K562 (cell line): ENCODE results near the gene SNX14. TPM values are rescaled to one million over a fixed set of nuclear protein-coding genes. Genes with fewer than 3 reads are reported as not detected.

Experiments
- NFE2L1 ChIP-seq: fragments of 450-650 bp; IDR thresholded peaks from 2 replicates; pipeline ENCODE4 v1.6.1; 2016; ENCODE audit warnings: missing genetic modification characterization, low read depth, mild to moderate bottlenecking, missing compliant biosample characterization, moderate library complexity, borderline replicate concordance
- NR0B1 ChIP-seq: fragments of 450-650 bp; IDR thresholded peaks from one replicate; pipeline ENCODE4 v1.6.1; 2018; ENCODE audit warnings: mild to moderate bottlenecking, moderate library complexity; ENCODE audit not compliant: partially characterized antibody
- ZFX ChIP-seq: sonication (generic); formaldehyde crosslinking; IDR thresholded peaks from 2 replicates; pipeline ENCODE4 v1.8.0; 2022; ENCODE audit warnings: mild to moderate bottlenecking, missing genetic modification reagents, moderate library complexity
- ZNF184 ChIP-seq: sonication (generic); formaldehyde crosslinking; IDR thresholded peaks from 2 replicates; pipeline ENCODE4 v1.5.0; 2020; ENCODE audit warnings: missing genetic modification reagents
- ZNF740 ChIP-seq, 3 experiments: fragments of 200-800 bp in 1 of 3; sonication (Bioruptor generic) in 1 of 3; sonication (generic) in 1 of 3; formaldehyde crosslinking in 1 of 3; IDR thresholded peaks; 2 replicates each; pipeline versions ENCODE4 v1.6.1 to v1.8.0; 2016 to 2022; ENCODE audit warnings: mild to moderate bottlenecking in 2 of 3, missing compliant biosample characterization in 2 of 3, missing genetic modification characterization in 2 of 3, missing genetic modification reagents in 1 of 3
- ZNF77 ChIP-seq: fragments of 250-450 bp; sonication (Bioruptor Pico); IDR thresholded peaks from 2 replicates; pipeline ENCODE4 v1.5.0; 2020
- polyA plus RNA-seq, 8 experiments: library from polyadenylated mRNA; depleted of rRNA in 4 of 8; stranded (reverse) in 5 of 8; unstranded in 3 of 8; fragments of >200 nt; fragmentation: Nextera tagmentation in 2 of 8; fragmentation: Illumina TruSeq in 1 of 8; extraction: Ambion mirVana in 2 of 8; extraction: Trizol in 1 of 8; gene quantifications; 2 replicates each; pipeline versions ENCODE4 v1.2.1 to v1.2.3, GENCODE V29; 2011 to 2014; ENCODE audit warnings: inconsistent platforms in 1 of 8, missing spikeins in 1 of 8
- total RNA-seq, 7 experiments: library from RNA; depleted of rRNA in 6 of 7; stranded (reverse); fragments of >200 nt in 6 of 7; fragmentation: Illumina TruSeq in 2 of 7; extraction: Trizol in 2 of 7; gene quantifications; 2 replicates each; pipeline versions ENCODE4 v1.2.1 to v1.2.3, GENCODE V29; 2011 to 2021; ENCODE audit warnings: low replicate concordance in 1 of 7
- TF ChIP-seq, protein P1 (sequence below): fragments of 450-650 bp; IDR thresholded peaks from 2 replicates; pipeline ENCODE4 v1.6.1; 2016; ENCODE audit warnings: low read depth
- TF ChIP-seq, protein P2 (sequence below), 2 experiments: fragments of 450-650 bp in 1 of 2; IDR thresholded peaks; 2 replicates each; pipeline ENCODE4 v1.6.1; 2011 to 2017; ENCODE audit warnings: low read depth in 2 of 2, antibody characterized with exemption in 1 of 2, borderline replicate concordance in 1 of 2, low read length in 1 of 2, mild to moderate bottlenecking in 1 of 2, mixed read lengths in 1 of 2; ENCODE audit not compliant: control insufficient read depth in 1 of 2

SNX14 gene
- total and polyA plus RNA-seq, 9 of the 15 experiments (the other 6 are each of a cell fraction or from before 2014, with no cell fraction given) = 46.5 to 140 (median 71.2) TPM

GRCh38 chr6:85593438-85594196 lies at the start of gene SNX14 (continued):
- no peak for TF ChIP-seq ZNF184 (CRISPR knock-in tag)
- no peak for TF ChIP-seq NFE2L1
- no peak for TF ChIP-seq NR0B1
- TF ChIP-seq ZFX (CRISPR knock-in tag) = peak; percentile 99
- peak; percentile 81 for TF ChIP-seq ZNF740 (CRISPR knock-in tag; IDR thresholded peaks at IDR 0.05)
- TF ChIP-seq ZNF740 (tag; IDR thresholded peaks at IDR 0.05) = no peak
- TF ChIP-seq ZNF77 = no peak
- TF ChIP-seq, protein P1, sequence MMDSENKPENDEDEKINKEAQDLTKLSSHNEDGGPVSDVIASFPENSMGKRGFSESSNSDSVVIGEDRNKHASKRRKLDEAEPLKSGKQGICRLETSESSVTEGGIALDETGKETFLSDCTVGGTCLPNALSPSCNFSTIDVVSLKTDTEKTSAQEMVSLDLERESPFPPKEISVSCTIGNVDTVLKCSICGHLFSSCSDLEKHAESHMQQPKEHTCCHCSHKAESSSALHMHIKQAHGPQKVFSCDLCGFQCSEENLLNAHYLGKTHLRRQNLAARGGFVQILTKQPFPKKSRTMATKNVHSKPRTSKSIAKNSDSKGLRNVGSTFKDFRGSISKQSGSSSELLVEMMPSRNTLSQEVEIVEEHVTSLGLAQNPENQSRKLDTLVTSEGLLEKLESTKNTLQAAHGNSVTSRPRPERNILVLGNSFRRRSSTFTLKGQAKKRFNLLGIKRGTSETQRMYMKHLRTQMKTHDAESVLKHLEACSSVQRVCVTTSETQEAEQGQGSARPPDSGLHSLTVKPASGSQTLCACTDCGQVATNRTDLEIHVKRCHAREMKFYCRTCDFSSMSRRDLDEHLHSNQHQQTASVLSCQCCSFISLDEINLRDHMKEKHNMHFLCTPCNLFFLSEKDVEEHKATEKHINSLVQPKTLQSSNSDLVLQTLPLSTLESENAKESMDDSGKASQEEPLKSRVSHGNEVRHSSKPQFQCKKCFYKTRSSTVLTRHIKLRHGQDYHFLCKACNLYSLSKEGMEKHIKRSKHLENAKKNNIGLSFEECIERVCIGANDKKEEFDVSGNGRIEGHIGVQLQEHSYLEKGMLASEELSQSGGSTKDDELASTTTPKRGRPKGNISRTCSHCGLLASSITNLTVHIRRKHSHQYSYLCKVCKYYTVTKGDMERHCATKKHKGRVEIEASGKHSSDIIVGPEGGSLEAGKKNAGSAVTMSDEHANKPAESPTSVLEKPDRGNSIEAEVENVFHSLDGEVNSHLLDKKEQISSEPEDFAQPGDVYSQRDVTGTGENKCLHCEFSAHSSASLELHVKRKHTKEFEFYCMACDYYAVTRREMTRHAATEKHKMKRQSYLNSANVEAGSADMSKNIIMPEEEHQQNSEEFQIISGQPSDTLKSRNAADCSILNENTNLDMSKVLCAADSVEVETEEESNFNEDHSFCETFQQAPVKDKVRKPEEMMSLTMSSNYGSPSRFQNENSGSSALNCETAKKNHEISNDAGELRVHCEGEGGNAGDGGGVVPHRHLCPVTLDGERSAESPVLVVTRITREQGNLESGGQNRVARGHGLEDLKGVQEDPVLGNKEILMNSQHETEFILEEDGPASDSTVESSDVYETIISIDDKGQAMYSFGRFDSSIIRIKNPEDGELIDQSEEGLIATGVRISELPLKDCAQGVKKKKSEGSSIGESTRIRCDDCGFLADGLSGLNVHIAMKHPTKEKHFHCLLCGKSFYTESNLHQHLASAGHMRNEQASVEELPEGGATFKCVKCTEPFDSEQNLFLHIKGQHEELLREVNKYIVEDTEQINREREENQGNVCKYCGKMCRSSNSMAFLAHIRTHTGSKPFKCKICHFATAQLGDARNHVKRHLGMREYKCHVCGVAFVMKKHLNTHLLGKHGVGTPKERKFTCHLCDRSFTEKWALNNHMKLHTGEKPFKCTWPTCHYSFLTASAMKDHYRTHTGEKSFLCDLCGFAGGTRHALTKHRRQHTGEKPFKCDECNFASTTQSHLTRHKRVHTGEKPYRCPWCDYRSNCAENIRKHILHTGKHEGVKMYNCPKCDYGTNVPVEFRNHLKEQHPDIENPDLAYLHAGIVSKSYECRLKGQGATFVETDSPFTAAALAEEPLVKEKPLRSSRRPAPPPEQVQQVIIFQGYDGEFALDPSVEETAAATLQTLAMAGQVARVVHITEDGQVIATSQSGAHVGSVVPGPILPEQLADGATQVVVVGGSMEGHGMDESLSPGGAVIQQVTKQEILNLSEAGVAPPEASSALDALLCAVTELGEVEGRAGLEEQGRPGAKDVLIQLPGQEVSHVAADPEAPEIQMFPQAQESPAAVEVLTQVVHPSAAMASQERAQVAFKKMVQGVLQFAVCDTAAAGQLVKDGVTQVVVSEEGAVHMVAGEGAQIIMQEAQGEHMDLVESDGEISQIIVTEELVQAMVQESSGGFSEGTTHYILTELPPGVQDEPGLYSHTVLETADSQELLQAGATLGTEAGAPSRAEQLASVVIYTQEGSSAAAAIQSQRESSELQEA = no peak
- TF ChIP-seq, protein P2, sequence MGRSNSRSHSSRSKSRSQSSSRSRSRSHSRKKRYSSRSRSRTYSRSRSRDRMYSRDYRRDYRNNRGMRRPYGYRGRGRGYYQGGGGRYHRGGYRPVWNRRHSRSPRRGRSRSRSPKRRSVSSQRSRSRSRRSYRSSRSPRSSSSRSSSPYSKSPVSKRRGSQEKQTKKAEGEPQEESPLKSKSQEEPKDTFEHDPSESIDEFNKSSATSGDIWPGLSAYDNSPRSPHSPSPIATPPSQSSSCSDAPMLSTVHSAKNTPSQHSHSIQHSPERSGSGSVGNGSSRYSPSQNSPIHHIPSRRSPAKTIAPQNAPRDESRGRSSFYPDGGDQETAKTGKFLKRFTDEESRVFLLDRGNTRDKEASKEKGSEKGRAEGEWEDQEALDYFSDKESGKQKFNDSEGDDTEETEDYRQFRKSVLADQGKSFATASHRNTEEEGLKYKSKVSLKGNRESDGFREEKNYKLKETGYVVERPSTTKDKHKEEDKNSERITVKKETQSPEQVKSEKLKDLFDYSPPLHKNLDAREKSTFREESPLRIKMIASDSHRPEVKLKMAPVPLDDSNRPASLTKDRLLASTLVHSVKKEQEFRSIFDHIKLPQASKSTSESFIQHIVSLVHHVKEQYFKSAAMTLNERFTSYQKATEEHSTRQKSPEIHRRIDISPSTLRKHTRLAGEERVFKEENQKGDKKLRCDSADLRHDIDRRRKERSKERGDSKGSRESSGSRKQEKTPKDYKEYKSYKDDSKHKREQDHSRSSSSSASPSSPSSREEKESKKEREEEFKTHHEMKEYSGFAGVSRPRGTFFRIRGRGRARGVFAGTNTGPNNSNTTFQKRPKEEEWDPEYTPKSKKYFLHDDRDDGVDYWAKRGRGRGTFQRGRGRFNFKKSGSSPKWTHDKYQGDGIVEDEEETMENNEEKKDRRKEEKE (IDR thresholded peaks at IDR 0.05; ENCODE audit: borderline replicate concordance in 1 of 2, control insufficient read depth in 1 of 2, low read depth in 2 of 2, low read length in 1 of 2) = peak in 1 of 2 experiments; percentile 75; a peak in 2 of 4 replicates
